OCI-LY7 (cell line): Measurements from ENCODE around the gene ABL2. TPM values are rescaled to one million over a fixed set of nuclear protein-coding genes. Genes with fewer than 3 reads are reported as not detected.

Source experiments
- BruUV-seq: library from RNA; stranded (reverse); fragments of 400-500 nt; replicated peaks from 2 replicates; lab custom pipeline; 2021; lab: Mats Ljungman, UMichigan
- CTCF ChIA-PET: fragments of 300-600 bp; sonication (Branson Sonifier 250); formaldehyde crosslinking; loops from one replicate; lab custom pipeline; 2022; ENCODE audit warnings: antibody characterized with exemption; ENCODE audit not compliant: unreplicated experiment; lab: Charles Lee
- POLR2A ChIA-PET: fragments of 300-600 bp; sonication (Branson Sonifier 250); formaldehyde crosslinking; loops from one replicate; lab custom pipeline; 2022; ENCODE audit warnings: antibody characterized with exemption; lab: Charles Lee
- DNase-seq: peaks from one replicate; pipeline ENCODE4 v3.0.0-alpha.2; 2015; ENCODE audit warnings: low spot score
- H2AFZ ChIP-seq: fragments of 200-600 bp; sonication (generic), shearing (Covaris generic); 2 replicates; pipeline ENCODE4 v1.6.1; 2014; ENCODE audit warnings: mild to moderate bottlenecking, antibody characterized with exemption, low read length, moderate library complexity
- H3K27ac ChIP-seq: fragments of 200-600 bp; sonication (generic); 2 replicates; pipeline ENCODE4 v1.5.1; 2014; ENCODE audit warnings: mixed run types, low read depth, mild to moderate bottlenecking, moderate library complexity, low read length, inconsistent platforms; ENCODE audit not compliant: poor library complexity, severe bottlenecking
- H3K36me3 ChIP-seq: fragments of 200-600 bp; sonication (generic); 2 replicates; pipeline ENCODE4 v1.6.1; 2014; ENCODE audit warnings: mild to moderate bottlenecking, antibody characterized with exemption, low read length, moderate library complexity, mixed read lengths; ENCODE audit not compliant: insufficient read depth
- H3K4me1 ChIP-seq: fragments of 200-600 bp; sonication (generic); 2 replicates; pipeline ENCODE4 v1.5.1; 2014; ENCODE audit warnings: mild to moderate bottlenecking, low read length; ENCODE audit not compliant: insufficient read depth, poor library complexity, severe bottlenecking
- H3K4me2 ChIP-seq: fragments of 200-600 bp; sonication (generic); 2 replicates; pipeline ENCODE4 v1.6.1; 2014; ENCODE audit warnings: mild to moderate bottlenecking, low read length
- H3K4me3 ChIP-seq: fragments of 200-600 bp; sonication (generic); 2 replicates; pipeline ENCODE4 v1.5.1; 2014; ENCODE audit warnings: mild to moderate bottlenecking, low read depth, low read length; ENCODE audit not compliant: poor library complexity, severe bottlenecking
- H3K79me2 ChIP-seq: fragments of 200-600 bp; sonication (generic); 2 replicates; pipeline ENCODE4 v1.6.1; 2016; ENCODE audit warnings: low read depth, mild to moderate bottlenecking, low read length, moderate library complexity, mixed read lengths; ENCODE audit not compliant: insufficient read depth
- H3K9me2 ChIP-seq: fragments of 200-600 bp; sonication (generic); 2 replicates; pipeline ENCODE4 v1.6.1; 2016; ENCODE audit warnings: mild to moderate bottlenecking, low read length, mixed read lengths; ENCODE audit not compliant: insufficient read depth
- H3K9me3 ChIP-seq: fragments of 200-600 bp; sonication (generic); 2 replicates; pipeline ENCODE4 v1.6.1; 2014; ENCODE audit warnings: mild to moderate bottlenecking, mixed run types, low read length, mixed read lengths
- H4K20me1 ChIP-seq: fragments of 200-600 bp; sonication (generic); 2 replicates; pipeline ENCODE4 v1.6.1; 2014; ENCODE audit warnings: mild to moderate bottlenecking, antibody characterized with exemption, low read length, moderate library complexity, mixed read lengths; ENCODE audit not compliant: insufficient read depth
- CTCF ChIP-seq: fragments of 200-600 bp; sonication (generic); conservative IDR thresholded peaks from 2 replicates; pipeline ENCODE4 v1.5.1; 2014; ENCODE audit warnings: mild to moderate bottlenecking, antibody characterized with exemption, low read length, moderate library complexity, mixed read lengths
- EZH2phosphoT487 ChIP-seq: fragments of 200-600 bp; sonication (generic); IDR thresholded peaks from 2 replicates; pipeline ENCODE4 v1.6.1; 2018; ENCODE audit warnings: low read depth, borderline replicate concordance, mild to moderate bottlenecking, mixed run types, antibody characterized with exemption, low read length, moderate library complexity, mixed read lengths
- intact Hi-C: fragments of 100-400 bp; cut with micrococcal nuclease; formaldehyde crosslinking; loops from one replicate; pipeline ENCODE4 v1.10.0; 2022; ENCODE audit not compliant: unreplicated experiment
- total RNA-seq, 2 experiments: library from RNA; depleted of rRNA in 1 of 2; stranded (reverse); fragments of >200 nt in 1 of 2; shearing (Covaris generic) in 1 of 2; gene quantifications; 2 replicates each; pipeline ENCODE4 v1.2.3, GENCODE V29; 2014 to 2022

The ABL2 gene
- total RNA-seq, 2 experiments from 2014 or later: 7.3 to 14.9 TPM

DNA sequence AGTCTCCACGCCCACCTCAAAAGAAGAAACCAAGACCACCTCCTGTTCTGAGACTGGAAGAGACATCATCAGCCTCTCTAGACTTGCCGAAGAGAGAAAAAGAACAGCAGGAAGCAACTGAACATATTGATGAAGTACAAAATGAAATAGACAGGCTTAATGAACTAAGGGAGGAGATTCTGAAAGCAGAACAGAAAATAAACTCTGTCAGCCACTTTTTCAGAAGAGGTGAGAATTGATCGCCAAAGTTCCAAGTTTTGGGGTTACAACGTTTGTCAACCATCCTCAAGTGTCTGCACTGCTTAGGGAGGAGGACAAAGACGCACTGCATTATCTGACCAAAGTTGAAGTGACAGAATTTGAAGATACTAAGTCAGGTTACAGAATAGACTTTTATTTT, 45.6 kb downstream of the ABL2 start:
- intact Hi-C loops: no loop called here
- H3K4me1 ChIP-seq: no peaks in the 10 kb centered on the region
- H2AFZ ChIP-seq: no peak overlapping the region
- H3K4me2 ChIP-seq: no peak overlapping the region
- TF ChIP-seq CTCF (no peak), EZH2phosphoT487 (no peak)
- peaks cover 15% of the 10 kb centered on the region; the same call in 1 of the 2 replicates for H3K79me2 ChIP-seq
- H3K9me3 ChIP-seq: peaks cover 4% of the 10 kb centered on the region; the same call in 1 of the 2 replicates
- DNase-seq: no peak
- CTCF ChIA-PET: no interaction called here
- no peaks in the 10 kb centered on the region; the same call in 1 of the 2 replicates for H4K20me1 ChIP-seq
- no TSS peak for BruUV-seq
- POLR2A ChIA-PET: interaction anchor here (0.6 kb wide), 2 partner anchors 8 to 10 kb away, joined by 3 to 4 read pairs; no protein-coding TSS in a partner anchor
- H3K4me3 ChIP-seq: no peak overlapping the region
- no peaks in the 10 kb centered on the region for H3K9me2 ChIP-seq
- H3K27ac ChIP-seq: no peak overlapping the region
- H3K36me3 ChIP-seq: no peaks in the 10 kb centered on the region

- Histone ChIP-seq H3K4me1 (no peaks in the 10 kb centered on the region), H3K27ac (no peak overlapping the region), H3K4me2 (no peak overlapping the region), H4K20me1 (no peaks in the 10 kb centered on the region; the same call in 1 of the 2 replicates), H2AFZ (no peak overlapping the region), H3K9me2 (no peaks in the 10 kb centered on the region), H3K9me3 (no peaks in the 10 kb centered on the region), H3K4me3 (no peak overlapping the region), H3K36me3 (no peaks in the 10 kb centered on the region), H3K79me2 (peaks cover 16% of the 10 kb centered on the region; the same call in 1 of the 2 replicates)
- POLR2A ChIA-PET: interaction anchor here (1.0 kb wide), 1 partner anchor 17 kb away, joined by 3 read pairs; no protein-coding TSS in a partner anchor
- no peak for DNase-seq
- no TSS peak for BruUV-seq
- intact Hi-C loops: no loop called here
- CTCF ChIA-PET: no interaction called here
- TF ChIP-seq EZH2phosphoT487: no peak
- TF ChIP-seq CTCF: no peak
Measured at GRCh38 chr1:179178950-179179349, 50.5 kb downstream of the ABL2 start.

- BruUV-seq: no TSS peak
- H3K27ac ChIP-seq: no peak overlapping the region
- intact Hi-C loops: no loop called here
- POLR2A ChIA-PET: interaction anchor here (0.6 to 0.7 kb wide), 4 partner anchors 14 to 1784 kb away, joined by 3 to 6 read pairs (median 3); no protein-coding TSS in a partner anchor
- no peaks in the 10 kb centered on the region; the same call in 1 of the 2 replicates for H4K20me1 ChIP-seq
- no peak overlapping the region for H3K4me2 ChIP-seq
- no peaks in the 10 kb centered on the region for H3K9me3 ChIP-seq
- CTCF ChIA-PET: no interaction called here
- H3K4me1 ChIP-seq: no peaks in the 10 kb centered on the region
- H3K4me3 ChIP-seq: no peak overlapping the region
- TF ChIP-seq EZH2phosphoT487 (no peak), CTCF (no peak)
- peaks cover 16% of the 10 kb centered on the region; the same call in 1 of the 2 replicates for H3K79me2 ChIP-seq
- DNase-seq: no peak
- H2AFZ ChIP-seq: no peak overlapping the region
- no peaks in the 10 kb centered on the region for H3K9me2 ChIP-seq
- no peaks in the 10 kb centered on the region for H3K36me3 ChIP-seq
Measured at GRCh38 chr1:179178183-179178582, 51.3 kb downstream of the ABL2 start.
